GM18498 (cell line): Measurements from ENCODE around the gene CAMKK1.

Source experiments
- ATAC-seq: cut with Tn5 transposase; IDR thresholded peaks from one replicate; pipeline ENCODE4 v1.9.1; 2021; ENCODE audit warnings: mild to moderate bottlenecking, moderate library complexity; ENCODE audit not compliant: unreplicated experiment

CAMKK1 gene

GRCh38 chr17:3815122-3815521 lies 77.7 kb downstream of the CAMKK1 start:
- ATAC-seq = no peak

GRCh38 chr17:3814361-3814760 lies 78.5 kb downstream of the CAMKK1 start:
- no peak for ATAC-seq

- ATAC-seq = no peak
Observed at GRCh38 chr17:3813171-3813570, 79.7 kb downstream of the CAMKK1 start.

GRCh38 chr17:3812771-3813170 lies 80.1 kb downstream of the CAMKK1 start:
- no peak for ATAC-seq

- no peak for ATAC-seq
Observed at GRCh38 chr17:3812284-3812683, 80.6 kb downstream of the CAMKK1 start.
